GM19023 (cell line): ENCODE measurements around the gene NOX3.
"Not testable (repeated sequence)": the region's sequence is repeated elsewhere in the genome, so short reads cannot be mapped to it uniquely, and the experiment has no call there.

Experiments
- ATAC-seq: cut with Tn5 transposase; IDR thresholded peaks from one replicate; pipeline ENCODE4 v1.9.1; 2021; ENCODE audit warnings: mild to moderate bottlenecking, moderate library complexity; ENCODE audit not compliant: unreplicated experiment

NOX3 gene

GRCh38 chr6:155470979-155471616, 15.5 kb upstream of the NOX3 start:
- ATAC-seq: not testable (repeated sequence)

DNA sequence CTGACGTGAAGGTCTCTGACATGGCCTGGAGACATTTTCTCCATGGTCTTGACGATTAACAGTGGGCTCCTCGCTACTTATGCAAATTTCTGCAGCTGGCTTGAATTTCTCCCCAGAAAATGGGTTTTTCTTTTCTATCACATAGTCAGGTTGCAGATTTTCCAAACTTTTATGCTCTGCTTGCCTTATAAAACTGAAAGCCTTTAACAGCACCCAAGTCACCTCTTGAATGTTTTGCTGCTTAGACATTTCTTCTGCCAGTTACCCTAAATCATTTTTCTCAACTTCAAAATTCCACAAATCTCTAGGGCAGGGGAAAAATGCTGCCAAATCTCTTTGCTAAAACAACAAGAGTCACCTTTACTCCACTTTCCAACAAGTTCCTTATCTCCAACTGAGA, 12.9 kb upstream of the NOX3 start:
- ATAC-seq: not testable (repeated sequence)

- ATAC-seq: no peak
These were observed 10.9 kb upstream of the NOX3 start for GRCh38 chr6:155466539-155466938.

GRCh38 chr6:155461556-155461955, 5.9 kb upstream of the NOX3 start:
- no peak for ATAC-seq

- ATAC-seq: no peak
These were observed 1.2 kb downstream of the NOX3 start for GRCh38 chr6:155454471-155454870.

DNA sequence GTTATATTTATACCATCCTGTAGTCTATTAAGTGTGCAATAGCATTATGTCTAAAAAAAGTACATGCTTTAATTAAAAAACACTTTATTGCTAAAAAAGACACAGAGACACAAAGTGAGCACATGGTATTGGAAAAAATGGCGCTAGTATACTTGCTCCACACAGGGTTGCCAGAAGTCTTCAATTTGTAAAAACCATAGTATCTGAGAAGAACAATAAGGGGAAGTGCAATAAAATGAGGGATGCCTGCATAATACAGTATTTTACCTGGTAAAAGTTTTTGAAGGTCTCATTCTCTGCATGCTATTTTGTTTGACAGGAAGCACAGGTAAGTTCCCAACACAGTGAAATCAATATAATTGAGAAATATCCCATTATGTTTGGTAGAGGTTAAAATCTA, 1.6 kb downstream of the NOX3 start:
- no peak for ATAC-seq

GRCh38 chr6:155452576-155452975, 3.1 kb downstream of the NOX3 start:
- no peak for ATAC-seq

DNA sequence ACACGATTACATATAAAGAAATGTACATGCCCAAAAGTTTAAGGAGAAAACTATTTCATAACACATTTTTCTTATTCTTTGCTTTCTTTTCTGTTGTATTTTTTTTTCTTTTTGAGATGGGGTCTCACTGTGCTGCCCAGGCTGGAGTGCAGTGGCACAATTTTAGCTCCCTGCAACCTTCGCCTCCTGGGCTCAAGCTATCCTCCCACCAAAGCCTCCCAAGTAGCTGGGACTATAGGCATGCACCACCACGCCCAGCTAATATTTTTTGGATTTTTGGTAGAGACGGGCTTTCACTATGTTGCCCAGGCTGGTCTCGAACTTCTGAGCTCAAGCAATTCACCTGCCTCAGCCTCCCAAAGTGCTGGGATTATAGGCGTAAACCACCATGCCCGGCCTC, 4.1 kb downstream of the NOX3 start:
- ATAC-seq: not testable (repeated sequence)

- ATAC-seq: no peak
These were observed 5.4 kb downstream of the NOX3 start for GRCh38 chr6:155450240-155450581.

- ATAC-seq: no peak
These were observed 6.0 kb downstream of the NOX3 start for GRCh38 chr6:155449450-155450239.

DNA sequence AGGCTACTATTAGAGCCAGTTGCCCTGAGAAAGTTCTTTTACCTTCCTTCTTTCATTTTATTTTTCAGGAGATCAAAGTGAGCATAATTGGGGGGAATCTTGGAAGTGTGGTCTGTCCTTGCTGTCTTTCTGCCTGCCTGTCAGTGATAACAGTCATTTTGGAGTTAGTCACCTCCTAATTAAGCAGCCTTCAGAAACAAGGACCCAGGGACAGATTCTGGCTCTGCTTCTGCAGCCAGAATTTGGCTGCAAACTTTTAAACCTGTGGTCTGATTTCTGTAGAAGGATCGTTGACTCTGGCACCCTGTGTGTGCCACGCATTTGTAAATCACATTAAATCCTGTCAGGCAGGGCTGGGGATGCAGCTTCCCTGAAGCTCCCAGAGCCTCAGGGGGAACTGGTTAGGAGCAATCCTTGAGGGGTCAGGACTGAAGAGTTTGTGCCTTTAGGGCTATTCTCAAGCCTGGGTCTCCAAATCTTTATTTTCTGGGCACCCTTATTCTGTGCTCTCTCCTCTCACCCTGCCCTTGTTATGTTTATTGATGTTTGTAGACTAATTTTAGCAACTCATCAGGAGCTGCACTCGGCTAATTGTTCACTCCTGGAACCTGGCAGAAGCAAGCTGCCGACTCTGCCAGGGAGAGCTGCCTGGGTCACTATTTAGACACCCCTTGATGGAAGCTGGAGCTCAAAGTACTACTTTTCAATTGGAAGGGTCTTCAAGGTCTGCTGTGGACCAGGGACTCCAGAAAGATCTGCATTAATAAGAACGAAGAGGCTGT, 6.8 kb downstream of the NOX3 start:
- no peak for ATAC-seq

DNA sequence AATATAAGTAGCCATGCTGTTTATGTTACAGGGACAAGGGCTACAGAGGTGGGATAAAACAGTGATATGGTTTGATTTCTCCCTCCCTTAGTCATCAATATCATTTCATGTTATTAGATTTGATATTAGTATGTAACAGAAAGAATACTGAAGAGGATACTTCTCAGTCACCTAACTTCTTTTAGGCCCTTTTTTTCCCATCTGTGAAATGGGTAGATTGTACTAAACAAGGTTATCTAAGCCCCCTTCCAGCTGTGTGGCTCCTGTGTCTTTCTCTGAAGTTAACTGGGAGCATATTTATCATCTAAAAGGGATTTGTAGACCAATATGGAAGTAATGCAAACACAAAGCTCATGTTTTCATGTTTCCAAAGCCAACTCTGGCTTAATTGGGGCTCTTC, 7.7 kb downstream of the NOX3 start:
- ATAC-seq: no peak

DNA sequence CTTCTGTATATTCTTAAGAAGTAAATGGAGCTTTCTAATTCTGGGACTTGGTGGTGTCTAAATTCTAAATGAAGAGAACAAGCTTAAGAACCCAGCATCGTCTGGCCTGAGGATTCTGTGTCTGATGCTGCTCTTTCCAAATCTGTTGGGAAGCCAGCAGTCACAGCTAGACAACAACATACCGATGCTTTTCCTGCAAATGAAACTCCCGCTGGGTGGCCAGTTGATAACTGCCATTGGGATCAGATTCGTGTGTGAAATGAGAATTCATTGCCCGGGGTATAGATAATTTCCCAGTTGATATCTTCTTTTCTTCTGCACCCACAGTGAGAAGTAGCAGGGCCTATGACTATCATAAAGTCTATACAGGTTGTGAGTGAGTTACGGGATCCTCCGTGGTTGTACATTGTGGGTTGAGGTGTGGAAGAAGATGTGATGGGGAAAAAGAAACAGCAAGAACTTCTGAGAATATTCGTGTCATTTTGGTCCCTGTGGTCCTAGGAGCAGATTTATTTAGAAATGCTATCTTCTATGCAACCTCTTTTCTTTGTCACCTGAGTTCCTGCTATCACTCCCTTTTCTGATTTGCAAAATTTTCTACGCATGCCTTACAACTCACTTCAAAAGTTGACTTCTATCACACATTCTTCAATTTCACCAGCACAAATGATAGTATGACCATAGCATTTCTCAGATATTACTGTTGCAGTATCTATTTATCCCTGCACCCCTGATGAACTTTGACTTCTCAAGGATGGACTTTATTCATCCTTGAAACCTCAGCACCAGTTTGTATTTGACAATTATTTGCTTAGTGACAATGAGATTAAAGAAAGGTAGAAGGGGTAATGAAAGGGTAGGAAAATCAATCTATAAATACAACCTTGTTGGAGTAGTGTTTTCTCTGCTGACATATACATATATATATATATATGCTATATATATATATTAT, 10.4 kb downstream of the NOX3 start:
- no peak for ATAC-seq

- no peak for ATAC-seq
These were observed 11.3 kb downstream of the NOX3 start for GRCh38 chr6:155444120-155444917.

- ATAC-seq: no peak
These were observed 12.5 kb downstream of the NOX3 start for GRCh38 chr6:155443168-155443567.

- ATAC-seq: no peak
These were observed 13.1 kb downstream of the NOX3 start for GRCh38 chr6:155442562-155442961.

- ATAC-seq: no peak
These were observed 14.6 kb downstream of the NOX3 start for GRCh38 chr6:155441112-155441465.

- ATAC-seq: no peak
These were observed 15.1 kb downstream of the NOX3 start for GRCh38 chr6:155440398-155441111.

GRCh38 chr6:155439376-155439775, 16.3 kb downstream of the NOX3 start:
- no peak for ATAC-seq
